GM19099 (cell line): ENCODE measurements around the gene ARPC5.
A peak's percentile ranks its signal among the peaks of the same experiment; 100 is the strongest.

Source experiments
- POLR2A ChIP-seq: IDR thresholded peaks from 3 replicates; pipeline ENCODE4 v1.6.1; 2011; ENCODE audit warnings: low read depth; ENCODE audit not compliant: insufficient read length; ENCODE audit errors: extremely low read depth

Gene ARPC5

DNA sequence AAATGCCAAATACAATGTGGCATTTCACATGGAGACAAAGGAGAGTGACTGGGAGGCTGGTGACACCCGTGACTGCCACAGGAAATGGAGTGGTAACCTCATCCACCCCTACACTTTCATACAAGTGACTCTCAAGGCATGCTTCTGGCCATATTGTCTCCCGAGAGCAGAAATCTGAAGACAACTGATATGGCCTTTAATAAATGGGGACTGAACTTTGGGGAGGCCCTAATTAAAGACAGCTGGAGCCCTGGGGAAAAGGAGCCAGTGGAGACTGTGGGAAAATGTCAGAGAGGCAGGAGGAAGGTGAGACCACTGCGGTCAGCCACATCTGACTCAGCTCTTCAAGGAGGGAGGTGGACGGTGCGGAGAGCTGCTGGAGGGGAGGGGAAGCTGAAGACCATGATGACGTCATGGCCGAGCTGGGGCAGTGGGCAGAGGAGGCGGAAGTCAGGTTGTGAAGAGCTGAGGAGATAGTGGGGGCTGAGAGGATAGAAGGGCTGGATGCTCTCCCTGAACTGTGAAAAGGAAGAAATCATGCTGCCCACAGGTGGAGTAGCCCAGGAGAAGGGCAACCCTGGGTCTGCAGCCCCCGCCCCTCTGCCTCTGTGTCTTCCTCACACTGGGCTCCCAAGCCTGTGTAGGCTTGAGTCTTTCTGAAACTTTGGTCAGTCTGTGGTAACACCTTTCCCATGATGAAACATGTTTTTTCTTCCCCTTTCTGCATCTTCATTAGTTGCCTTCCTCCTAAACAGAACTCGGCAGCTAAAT lies 31.4 kb downstream of the ARPC5 start:
- TF ChIP-seq POLR2A = no peak

DNA sequence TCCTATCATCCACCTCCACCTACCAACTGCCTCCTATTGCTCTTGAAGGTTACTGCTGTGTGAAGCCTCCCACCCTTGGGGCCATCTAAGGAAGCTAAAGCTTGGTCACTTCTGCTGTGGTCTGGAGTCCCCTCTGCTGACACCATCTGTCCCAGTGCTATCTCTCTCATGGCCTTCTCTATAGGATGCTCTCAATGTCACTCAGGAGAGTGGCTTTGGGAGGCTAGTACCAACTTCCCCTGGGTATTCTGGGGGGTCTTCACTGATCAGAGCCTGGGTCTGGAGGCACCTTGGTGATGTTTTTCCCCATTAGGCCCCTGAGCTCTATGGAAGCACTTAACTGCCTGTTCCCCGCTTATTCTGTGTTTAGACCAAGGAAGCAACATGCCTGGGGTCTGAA lies 33.1 kb downstream of the ARPC5 start:
- TF ChIP-seq POLR2A = no peak

DNA sequence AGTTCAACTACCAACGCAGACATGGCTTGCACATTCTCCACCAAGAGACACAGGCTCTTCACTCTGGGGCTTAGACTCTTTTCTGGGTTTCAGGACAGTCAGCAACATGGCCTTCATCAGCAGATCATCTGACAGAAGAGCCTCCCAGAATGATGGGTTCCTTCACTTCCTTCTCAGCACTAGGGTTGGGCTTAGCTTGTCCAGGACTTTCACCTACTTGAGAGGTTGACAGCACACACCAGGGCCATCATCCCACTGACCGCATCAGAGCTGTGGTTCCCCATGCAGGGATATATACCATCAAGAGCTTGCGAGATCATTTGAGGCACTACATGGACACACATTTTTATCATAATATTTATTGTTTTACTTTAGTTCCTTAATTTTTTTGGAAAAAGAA lies 34.9 kb downstream of the ARPC5 start:
- no peak for TF ChIP-seq POLR2A

DNA sequence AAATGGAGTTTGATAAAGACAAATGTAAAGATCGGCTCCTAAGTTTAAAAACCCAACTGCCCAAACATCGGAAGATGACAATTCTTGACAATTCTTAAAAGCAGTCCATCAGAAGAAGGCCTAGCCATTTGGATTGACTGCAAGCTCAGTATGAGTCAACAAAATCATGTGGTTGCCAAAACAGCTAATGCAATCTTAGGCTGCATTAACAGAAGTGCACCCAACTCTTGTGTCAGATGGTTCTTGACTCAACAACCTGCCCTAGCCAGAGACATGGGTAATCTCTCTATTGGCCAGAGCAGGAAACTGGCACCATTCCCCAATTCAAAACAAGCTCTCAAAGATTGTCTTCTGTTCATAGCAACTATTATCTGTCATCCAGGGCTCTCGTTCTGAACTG lies 35.4 kb downstream of the ARPC5 start:
- TF ChIP-seq POLR2A = no peak

DNA sequence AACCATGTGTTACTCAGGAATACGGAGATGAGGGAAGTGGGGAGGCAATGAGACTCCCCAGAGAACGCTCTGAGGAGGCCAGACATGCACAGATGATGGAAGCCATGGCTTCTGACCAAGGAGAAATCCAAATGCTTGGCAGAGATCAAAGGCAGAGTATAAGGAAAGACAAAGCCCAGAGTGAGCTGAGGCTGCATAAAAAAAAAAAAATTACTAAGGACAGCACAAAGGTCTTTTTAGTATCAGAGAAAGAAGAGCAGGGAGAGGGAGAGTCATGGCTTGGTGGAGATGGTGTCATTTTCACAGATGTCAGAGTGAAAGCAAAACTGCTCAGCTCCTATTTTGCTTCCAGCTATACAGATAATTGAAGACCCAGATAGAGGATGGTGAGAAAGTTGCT lies 37.2 kb downstream of the ARPC5 start:
- no peak for TF ChIP-seq POLR2A

DNA sequence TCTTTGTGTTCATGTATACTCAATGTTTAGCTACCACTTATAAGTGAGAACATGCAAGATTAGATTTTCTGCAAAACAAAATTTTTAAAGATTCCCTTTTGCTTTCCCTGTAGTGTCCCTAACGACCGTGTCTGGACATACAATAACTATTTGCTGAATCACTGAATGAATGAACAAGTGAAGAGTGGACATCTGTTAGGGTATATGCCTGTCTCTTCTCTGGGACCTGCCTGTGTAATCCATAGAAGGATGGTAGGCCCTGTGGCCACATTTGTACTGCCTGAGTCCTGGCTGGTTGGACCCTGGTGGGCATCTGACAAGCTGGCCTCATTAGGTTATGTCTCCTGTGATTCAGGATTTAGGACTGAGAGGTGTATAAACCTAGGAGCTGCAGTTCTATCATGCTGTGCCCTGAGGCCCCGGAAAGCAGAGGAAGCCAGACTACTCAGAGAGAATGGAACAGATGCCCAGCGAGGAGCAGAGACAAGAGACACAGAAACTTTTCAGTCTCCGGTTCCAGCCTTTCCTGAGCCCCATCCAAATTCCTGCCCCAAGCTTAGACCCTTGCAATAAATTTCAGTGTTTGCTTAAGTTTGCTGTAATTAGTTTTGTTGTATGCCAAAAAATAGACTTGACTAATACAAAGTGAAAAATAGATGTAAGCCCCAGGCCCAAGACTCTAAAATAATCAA lies 37.8 kb downstream of the ARPC5 start:
- TF ChIP-seq POLR2A = no peak

DNA sequence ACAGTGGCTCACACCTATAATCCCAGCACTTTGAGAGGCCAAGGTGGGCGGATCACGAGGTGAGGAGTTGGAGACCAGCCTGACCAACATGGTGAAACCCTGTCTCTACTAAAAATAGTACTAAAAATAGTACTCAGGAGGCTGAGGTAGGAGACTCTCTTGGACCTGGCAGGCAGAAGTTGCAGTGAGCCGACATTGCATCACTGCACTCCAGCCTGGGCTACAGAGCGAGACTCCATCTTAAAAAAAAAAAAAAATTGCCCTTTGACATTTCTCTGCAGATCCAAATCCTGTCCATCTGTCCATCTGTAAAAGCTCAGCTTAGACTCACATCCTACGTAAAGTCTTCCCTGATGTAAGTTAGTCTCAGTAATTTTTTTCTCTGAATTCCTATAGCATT lies 39.1 kb downstream of the ARPC5 start:
- TF ChIP-seq POLR2A = no peak

DNA sequence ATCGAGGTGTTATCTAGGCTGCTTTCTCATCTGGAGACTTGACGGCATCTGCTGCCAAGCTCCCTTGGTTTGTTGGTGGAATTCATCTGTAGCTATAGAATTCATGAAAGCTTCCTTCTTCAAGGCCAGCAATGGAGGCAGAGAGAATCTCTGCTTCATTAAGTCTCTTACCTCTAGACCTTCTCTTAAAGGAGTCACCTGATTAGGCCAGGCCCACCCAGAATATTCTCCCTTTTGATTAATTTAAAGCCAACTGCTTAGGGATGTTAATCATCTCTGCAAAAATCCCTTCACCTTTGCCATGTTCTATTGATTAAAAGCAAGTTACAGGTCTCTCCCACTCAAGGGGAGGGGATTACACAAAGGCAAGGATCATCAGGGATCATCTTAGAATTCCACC lies 40.0 kb downstream of the ARPC5 start:
- TF ChIP-seq POLR2A = no peak

DNA sequence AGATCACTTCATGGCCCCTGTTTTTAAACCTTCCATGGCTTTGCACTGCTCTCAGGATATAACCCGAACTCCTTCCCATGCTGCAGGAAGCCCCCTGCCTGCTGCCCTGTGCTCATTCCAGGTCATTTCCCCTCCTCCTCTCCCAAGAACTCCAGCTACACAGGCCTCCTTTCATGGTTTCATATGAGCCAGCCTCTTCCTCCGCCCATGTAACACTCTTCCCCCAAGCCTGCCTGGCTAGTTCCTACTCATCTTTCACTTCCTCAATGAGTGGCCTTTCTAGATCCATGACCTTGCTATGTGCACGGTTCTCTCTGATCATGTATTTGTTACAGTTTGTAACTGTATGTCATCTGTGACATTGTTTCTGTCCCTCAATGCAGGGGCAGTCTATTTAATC lies 42.2 kb downstream of the ARPC5 start:
- TF ChIP-seq POLR2A = no peak

DNA sequence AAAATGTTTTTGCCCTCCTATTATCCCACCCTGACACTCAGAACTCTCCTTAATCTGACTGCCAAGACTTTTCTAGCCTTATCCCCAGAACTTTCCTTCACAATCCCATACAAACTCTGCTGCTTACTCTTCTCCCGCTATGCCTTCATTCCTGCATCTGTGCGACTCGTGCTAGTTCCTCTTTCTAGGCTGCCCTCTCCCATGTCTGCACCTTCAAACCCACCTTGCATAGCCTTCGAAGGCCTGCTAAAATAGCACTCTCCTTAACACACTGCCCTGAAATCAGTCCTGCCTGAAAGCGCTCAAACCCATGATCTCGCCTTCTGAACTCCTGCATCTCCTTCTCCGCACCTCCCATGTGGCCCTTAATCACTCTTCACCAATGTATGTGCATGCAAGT lies 42.9 kb downstream of the ARPC5 start:
- no peak for TF ChIP-seq POLR2A

DNA sequence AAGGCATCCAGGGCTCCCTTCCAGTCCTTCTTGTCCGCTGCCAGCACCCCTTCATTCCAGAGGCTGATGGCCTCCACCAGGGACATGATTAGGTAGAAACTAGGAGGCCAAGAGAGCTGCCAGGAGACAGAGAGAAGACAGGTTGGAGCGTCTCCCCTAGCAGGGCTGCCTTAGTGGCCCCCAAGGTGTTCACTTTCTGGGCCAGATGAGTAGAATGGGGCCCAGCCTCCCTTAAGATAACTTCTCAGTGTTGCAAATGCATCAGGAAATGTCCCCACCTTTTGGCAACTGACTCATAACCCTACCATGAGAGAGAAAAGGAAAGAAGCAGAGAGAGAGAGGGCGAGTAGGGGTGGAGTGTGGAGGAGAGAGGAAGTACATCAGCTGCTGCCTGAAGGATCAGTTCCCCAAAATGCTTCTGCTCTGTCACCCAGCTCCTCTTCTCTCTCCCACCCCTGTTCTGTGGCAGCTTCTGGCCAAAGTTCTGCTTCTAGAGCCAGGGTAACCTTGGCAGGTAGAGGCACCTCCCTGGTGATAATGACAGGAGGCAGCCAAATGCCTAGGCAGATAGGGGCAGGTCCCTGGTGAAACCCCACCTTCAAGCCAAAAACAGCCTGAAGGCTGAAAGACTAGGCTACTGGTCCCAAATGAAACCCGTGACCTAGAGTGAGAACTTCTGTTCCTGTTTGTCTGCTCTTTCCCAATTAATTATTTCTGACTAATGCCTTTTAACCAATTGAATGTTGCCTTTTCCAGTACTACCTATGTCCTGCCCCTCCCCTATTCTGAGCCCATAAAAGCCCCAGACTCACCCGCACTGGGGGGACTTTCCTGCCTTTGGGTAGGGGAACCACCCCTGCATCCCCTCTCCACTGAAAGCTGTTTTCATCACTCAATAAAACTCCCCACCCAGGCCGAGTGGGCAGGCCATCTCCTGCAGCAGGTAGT lies 45.1 kb downstream of the ARPC5 start, which contains the start of gene NCF2:
Gene NCF2 (minus strand): TSS at position 216 of the 948 bp plus-strand sequence. CDS start 130 bp downstream, at position 86.
- TF ChIP-seq POLR2A = peak; percentile 65

DNA sequence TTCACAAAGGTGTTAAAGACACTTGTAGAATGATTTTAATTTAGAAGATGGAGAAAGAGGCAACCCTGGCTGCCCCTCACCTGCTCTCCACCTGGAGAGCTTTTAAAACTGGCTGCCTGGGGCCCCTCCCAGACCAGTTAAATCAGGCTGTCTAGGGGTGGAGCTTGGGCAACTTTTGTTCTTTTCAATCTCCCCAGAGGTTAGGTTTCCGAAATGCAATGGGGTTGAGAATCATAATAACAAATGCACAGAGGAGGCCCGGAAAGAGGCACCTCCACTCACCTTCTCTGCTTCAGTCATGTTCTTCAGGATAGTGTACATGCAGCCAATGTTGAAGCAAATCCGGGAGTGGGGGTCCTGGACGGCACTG lies 45.7 kb downstream of the ARPC5 start:
- peak; percentile 3 for TF ChIP-seq POLR2A

DNA sequence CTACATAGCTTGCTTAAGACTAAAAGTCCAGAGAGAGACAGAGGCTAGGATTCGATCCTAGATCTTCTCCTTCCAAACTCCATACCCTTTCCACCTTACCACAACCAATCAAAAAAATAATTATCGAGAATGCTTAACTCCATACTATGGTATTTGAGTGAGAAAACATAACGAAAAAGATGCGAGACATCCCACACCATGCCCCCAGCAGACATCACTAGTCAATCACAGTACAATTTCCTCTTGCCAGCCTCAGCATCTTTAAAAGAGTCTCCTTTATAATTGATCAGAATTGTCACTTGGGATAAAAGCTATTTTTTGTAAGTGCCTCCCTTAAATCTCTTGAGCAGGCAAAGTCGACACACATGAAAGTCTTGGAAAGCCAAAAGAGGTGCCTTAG lies 46.2 kb downstream of the ARPC5 start:
- TF ChIP-seq POLR2A = no peak

DNA sequence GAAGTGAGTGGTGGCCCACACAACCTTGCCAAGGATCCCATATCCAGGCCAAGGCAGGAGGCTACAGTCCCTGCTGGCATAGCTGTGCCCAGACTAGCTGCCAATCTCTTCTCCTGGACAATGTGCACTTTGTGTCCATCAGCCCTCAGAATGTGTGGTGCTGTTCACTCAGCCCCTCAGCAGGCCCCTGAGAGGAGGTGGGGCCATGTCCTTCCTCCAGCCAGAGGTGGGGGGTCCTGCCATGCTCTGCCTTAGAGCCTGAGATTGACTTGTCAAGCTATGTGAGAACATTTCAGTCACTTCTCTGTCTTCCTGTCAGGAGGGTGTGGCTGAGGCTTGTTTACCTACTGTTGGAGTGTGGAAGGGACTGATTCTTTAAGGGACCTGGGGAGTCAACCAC lies 46.8 kb downstream of the ARPC5 start:
- TF ChIP-seq POLR2A = no peak

DNA sequence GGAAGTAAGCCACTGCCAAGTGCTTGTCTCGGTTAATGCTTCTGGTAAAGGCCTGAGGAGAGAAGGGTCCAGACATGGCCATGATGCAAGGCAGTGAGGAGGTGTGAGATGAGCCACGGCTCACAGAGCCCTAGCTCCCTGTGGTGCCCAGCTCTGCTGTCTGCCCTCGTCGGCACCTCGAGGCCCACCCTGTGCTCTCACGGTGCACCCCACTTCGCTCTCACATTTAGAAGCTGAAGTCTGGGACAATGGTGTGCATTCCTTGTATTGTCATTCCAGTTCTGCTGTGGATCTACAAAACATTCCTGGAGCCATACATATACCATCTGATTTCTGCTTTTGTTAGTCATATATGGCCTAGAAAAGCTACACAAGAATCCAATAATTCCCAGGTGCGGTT lies 48.7 kb downstream of the ARPC5 start:
- TF ChIP-seq POLR2A = no peak
